GM12873 (cell line): ENCODE measurements around the gene AP1S2.

ENCODE experiments used
- TF ChIP-seq, protein P1 (sequence below): IDR thresholded peaks from 2 replicates; pipeline ENCODE4 v1.5.1; 2012; ENCODE audit warnings: low read depth, mild to moderate bottlenecking, moderate library complexity, low read length, control low read depth; ENCODE audit not compliant: insufficient read depth; ENCODE audit errors: missing control alignments

Gene AP1S2

DNA sequence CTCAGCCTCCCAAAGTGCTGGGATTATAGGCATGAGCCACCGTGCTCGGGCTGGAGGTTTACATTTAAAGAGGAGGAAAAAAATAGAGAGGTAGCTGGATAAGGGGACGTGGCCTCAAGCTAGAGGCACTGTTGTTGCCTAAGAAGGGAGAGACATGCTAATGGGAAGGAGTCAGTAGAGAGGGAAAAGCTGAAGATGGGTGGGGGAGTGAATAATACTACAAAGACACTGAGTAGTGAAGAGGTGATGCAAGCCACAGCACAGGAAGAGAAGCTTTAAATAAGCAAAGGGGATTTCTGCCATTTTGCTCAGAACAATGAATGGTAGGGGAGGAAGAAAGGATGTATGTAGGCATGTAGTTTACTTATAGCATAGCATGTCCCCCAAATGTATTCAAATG is 11.5 kb upstream of the AP1S2 start:
- TF ChIP-seq, protein P1, sequence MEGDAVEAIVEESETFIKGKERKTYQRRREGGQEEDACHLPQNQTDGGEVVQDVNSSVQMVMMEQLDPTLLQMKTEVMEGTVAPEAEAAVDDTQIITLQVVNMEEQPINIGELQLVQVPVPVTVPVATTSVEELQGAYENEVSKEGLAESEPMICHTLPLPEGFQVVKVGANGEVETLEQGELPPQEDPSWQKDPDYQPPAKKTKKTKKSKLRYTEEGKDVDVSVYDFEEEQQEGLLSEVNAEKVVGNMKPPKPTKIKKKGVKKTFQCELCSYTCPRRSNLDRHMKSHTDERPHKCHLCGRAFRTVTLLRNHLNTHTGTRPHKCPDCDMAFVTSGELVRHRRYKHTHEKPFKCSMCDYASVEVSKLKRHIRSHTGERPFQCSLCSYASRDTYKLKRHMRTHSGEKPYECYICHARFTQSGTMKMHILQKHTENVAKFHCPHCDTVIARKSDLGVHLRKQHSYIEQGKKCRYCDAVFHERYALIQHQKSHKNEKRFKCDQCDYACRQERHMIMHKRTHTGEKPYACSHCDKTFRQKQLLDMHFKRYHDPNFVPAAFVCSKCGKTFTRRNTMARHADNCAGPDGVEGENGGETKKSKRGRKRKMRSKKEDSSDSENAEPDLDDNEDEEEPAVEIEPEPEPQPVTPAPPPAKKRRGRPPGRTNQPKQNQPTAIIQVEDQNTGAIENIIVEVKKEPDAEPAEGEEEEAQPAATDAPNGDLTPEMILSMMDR, result no peak

DNA sequence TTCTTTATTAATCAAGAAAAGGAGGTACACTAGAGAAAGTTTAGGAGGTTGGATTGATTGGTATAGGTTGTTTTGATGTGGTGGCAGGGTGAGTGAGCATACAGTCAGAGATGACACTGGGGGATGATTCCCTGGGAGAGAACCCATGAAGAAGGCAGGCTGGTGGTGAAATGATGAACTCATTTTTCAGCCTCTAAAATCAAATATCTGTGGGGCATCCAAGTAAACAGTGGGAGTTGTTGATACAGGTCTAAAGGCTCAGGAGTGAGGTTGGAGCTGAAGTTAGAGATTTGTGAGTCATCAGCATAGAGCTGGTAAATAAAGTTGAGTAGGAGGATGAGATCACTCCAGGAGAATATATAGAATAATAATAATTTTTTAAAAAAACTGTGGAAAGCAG is 10.0 kb upstream of the AP1S2 start:
- TF ChIP-seq, protein P1, result no peak

DNA sequence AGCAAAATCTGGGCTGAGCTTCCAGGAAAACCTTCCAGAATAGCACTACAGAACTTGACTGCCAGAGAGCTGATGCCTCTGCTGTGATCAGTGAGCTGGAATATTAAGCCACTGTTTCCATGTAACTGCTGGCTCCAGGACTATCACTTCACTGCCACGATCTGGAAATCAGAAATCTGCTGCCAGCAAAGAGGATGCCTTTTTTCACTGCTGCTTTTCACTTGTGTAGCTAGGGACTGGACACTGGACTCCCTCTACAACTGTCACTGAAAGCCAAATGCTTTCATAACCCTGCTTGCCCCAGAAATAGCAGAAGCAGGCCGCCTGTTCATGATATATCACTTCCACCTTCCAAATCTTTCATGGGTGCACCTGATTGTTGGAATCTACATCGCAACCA is 9.4 kb upstream of the AP1S2 start:
- TF ChIP-seq, protein P1, result no peak

DNA sequence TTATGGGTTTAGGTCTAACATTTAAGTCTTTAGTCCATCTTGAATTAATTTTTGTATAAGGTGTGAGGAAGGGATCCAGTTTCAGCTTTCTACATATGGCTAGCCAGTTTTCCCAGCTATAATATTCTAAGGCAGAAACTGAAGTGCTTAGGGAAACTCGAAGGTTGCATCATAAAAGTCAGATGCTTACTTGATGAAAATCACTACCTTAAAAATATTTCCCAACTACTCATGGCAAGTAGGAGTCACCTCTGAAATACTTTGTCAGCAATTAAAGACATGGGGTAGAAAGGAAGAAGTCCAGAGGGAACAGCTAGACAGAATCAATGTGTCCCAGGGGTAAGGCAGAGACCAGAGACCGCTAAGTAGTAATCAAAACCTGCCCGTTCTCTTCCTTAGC is 6.3 kb upstream of the AP1S2 start:
- TF ChIP-seq, protein P1, result no peak

DNA sequence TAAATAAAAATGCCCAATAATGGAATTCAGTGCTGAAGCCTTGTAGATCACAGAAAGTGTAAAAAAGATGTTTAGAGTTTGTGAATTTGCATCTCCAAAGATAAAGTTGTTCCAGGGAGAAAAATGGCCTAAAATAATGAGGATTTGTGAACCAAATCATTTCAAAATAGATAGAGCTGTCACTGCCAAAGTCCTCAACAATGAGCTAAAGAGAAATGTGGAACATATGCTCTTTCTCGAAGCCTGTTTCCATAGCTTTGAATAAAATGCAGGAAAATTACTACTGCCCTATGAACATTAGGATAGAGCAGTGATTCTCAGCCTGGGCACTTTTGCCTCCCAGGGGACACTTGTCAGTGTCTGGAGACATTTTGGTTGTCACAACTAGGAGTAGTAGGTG is 3.4 kb upstream of the AP1S2 start:
- TF ChIP-seq, protein P1, result no peak

DNA sequence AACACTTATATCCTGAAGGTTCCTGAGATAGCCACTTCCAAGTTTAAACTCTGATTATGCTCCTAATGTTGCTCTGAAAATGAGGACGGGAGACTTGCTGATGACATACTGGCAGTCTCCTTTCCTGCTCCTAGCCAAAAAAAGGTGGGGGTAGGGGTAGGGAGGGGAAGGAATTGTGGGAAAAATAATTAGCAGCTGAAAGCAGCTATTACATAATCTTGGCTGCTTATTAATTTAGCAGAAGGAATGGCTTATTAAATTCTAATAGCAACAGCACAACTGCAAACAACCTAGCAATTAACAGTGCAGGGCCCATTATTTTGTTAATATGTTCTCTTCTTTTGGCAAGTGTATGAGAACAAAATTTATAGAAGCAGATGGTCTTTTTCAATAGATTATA is 2.0 kb upstream of the AP1S2 start:
- TF ChIP-seq, protein P1, result no peak

DNA sequence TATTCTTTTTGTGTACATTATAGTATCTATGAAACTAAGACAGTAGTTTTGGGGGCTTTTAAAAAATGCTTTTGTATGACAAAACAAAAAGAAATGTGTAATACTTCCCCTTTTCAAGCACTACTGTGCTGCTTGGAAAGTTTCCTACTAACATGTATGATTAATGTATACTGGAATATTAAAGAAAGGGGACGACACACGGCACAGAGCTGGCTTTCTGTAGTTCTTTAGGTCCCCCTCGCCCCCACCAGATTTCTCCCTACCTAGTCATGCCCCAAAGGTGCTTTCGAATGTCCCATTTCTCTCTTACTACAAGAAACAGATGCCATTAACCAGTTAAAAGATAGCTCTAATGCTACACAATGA is 1.6 kb upstream of the AP1S2 start:
- TF ChIP-seq, protein P1, result no peak
